ENCODE data around the gene ADGRL3.
"Not testable (repeated sequence)": the region's sequence is repeated elsewhere in the genome, so short reads cannot be mapped to it uniquely, and the experiment has no call there.

The ADGRL3 gene

DNA sequence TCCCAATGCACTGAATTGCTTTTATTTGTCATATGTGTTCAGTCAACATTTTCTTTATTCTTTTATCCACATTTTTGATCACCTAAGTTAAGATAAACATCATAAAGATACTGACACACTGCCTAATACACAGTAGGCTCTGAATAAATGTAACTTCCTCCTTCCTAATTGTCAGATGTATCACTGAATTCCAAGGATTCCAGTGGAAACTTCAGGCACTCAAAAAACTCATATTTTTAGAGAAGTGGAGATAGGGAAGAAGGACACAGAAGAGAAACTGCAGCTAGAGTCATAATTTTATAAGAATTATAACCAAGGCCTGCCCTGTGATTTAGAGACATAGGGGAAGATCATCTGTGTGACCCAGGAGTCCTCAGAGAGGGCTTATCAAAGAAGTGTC, 753.3 kb downstream of the ADGRL3 start:
- TF ChIP-seq, protein P1, sequence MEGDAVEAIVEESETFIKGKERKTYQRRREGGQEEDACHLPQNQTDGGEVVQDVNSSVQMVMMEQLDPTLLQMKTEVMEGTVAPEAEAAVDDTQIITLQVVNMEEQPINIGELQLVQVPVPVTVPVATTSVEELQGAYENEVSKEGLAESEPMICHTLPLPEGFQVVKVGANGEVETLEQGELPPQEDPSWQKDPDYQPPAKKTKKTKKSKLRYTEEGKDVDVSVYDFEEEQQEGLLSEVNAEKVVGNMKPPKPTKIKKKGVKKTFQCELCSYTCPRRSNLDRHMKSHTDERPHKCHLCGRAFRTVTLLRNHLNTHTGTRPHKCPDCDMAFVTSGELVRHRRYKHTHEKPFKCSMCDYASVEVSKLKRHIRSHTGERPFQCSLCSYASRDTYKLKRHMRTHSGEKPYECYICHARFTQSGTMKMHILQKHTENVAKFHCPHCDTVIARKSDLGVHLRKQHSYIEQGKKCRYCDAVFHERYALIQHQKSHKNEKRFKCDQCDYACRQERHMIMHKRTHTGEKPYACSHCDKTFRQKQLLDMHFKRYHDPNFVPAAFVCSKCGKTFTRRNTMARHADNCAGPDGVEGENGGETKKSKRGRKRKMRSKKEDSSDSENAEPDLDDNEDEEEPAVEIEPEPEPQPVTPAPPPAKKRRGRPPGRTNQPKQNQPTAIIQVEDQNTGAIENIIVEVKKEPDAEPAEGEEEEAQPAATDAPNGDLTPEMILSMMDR (IDR thresholded peaks at IDR 0.05; ENCODE audit: insufficient read depth, low read depth, low read length, missing control alignments), result no peak
- DNase-seq (ENCODE audit: low read depth), result no peak
- no peak overlapping the region for H3K4me3 ChIP-seq (ENCODE audit: low read depth, low read length)

DNA sequence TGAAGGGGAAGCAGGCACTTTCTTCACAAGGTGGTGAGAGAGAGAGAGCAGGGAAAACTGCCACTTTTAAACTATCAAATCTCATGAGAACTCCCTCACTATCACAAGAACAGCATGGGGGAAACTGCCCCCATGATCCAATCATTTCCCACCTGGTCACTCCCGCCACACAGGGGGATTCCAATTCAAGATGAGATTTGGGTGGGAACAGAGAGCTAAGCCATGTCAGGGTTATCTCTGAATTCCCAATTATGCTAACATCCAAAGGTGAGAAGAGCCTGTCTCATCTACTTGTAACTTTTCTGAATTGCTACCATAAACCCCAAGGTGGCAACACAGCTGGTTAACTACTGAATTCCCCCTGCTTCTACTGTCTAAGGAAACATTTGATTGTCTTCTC, 758.5 kb downstream of the ADGRL3 start:
- no peak for DNase-seq (ENCODE audit: low read depth)
- TF ChIP-seq, protein P1 (IDR thresholded peaks at IDR 0.05; ENCODE audit: insufficient read depth, low read depth, low read length, missing control alignments), result no peak
- no peak overlapping the region for H3K4me3 ChIP-seq (ENCODE audit: low read depth, low read length)

DNA sequence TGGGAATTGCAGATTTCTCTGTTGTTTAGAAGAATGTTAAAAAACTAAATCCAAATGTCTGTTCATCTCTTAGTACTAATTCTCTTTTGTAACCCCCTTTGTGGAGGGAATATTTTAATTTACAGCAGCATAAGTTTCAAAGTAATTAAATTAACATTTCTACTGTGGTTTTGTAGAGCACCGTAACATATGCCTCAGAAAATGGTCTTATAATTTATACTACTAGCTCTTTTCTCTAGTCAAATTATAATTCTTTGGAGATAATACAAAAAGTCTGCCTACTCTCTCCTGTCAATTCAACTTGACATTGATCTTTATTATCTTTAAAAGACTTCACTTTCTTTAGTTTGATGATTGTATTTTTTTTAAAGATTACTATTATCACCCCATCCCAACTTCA, 759.0 kb downstream of the ADGRL3 start:
- no peak overlapping the region for H3K4me3 ChIP-seq (ENCODE audit: low read depth, low read length)
- no peak for DNase-seq (ENCODE audit: low read depth)
- TF ChIP-seq, protein P1 (IDR thresholded peaks at IDR 0.05; ENCODE audit: insufficient read depth, low read depth, low read length, missing control alignments), result no peak

DNA sequence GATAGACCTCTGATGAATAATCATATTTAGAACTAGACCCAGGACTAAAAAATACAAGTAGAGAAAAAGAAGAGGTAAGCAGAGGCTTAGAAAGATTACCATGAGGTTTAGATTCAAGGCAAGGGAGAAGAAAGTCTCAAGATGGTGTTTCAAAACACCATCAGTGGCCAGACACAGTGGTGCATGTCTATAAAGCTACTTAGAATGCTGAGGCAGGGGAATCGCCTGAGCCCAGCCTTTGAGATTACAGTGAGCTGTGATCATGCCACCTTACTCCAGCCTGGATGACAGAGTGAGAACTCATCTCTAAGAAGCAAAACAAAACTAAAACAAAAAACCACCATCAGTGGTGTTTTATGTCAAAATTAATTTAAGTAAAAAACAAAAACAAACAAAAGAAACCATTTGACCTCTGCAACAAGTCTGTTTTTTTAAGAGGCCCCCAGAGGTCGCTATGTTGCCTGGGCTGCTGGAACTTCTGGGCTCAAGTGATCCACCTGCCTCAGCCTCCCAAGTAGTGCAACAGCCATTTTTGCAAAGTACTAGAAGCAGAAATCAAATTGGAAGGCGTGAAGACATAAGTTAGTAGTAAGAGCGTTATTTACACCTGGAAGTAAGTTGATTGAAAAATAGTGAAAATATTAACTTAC, 784.3 kb downstream of the ADGRL3 start:
- no peak overlapping the region for H3K4me3 ChIP-seq (ENCODE audit: low read depth, low read length)
- no peak for DNase-seq (ENCODE audit: low read depth)
- TF ChIP-seq, protein P1 (IDR thresholded peaks at IDR 0.05; ENCODE audit: insufficient read depth, low read depth, low read length, missing control alignments), result no peak

DNA sequence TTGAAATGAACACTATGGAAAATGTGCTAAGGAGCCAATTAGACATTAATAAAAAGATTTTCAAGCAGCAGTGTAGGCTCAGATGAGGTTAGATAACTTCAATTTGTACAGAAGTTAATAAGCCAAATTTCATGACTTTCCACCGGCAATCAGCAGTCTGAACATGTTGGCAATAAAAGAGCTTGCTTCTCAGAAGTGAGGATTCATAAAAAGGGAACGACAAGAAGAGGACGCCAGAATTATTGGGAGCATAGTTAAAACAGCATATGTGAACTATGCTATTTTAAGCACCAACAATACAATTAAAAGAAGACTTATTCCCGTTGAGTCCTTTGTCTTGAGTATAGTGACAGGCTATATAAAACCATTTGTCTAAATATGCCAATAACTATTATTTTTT, 785.3 kb downstream of the ADGRL3 start:
- no peak for DNase-seq (ENCODE audit: low read depth)
- no peak overlapping the region for H3K4me3 ChIP-seq (ENCODE audit: low read depth, low read length)
- TF ChIP-seq, protein P1 (IDR thresholded peaks at IDR 0.05; ENCODE audit: insufficient read depth, low read depth, low read length, missing control alignments), result no peak

DNA sequence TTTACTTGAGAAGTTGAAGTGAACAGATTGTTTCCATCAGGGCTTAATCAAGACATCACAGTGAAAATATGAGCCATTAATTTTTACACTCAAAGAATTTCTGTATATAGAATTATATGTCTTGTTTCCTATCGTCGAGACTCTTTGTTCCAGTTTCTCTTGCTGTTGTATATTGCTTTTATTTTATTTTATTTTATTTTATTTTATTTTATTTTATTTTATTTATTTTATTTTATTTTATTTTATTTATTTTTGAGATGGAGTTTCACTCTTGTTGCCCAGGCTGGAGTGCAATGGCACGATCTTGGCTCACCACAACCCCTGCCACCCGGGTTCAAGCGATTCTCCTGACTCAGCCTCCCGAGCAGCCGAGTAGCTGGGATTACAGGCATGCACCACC, 786.8 kb downstream of the ADGRL3 start:
- not testable (repeated sequence) for DNase-seq (ENCODE audit: low read depth); H3K4me3 ChIP-seq (ENCODE audit: low read depth, low read length)

DNA sequence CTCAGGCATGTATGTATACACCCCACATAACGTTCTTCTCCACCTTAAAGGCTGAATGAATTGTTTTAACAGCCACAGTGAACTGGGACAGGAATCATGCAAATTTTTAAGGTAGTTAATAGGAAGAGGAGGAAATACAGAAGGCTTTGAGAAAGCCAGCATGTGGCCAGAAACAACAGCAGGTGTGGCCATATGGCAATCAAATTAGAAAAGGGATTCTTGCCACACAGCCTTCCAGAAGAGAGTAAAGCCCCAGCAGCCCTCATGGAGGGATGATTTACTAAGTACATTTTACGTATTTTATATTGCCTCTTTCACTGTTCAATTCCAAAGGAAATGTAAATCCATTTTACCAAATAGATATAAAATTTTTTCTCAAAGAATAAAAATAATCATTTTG, 792.2 kb downstream of the ADGRL3 start:
- no peak for DNase-seq (ENCODE audit: low read depth)

More for the DNA sequence above, 792.2 kb downstream of the ADGRL3 start:
- TF ChIP-seq, protein P1 (IDR thresholded peaks at IDR 0.05; ENCODE audit: insufficient read depth, low read depth, low read length, missing control alignments), result no peak
- no peak overlapping the region for H3K4me3 ChIP-seq (ENCODE audit: low read depth, low read length)
